Gastrocnemius medialis (tissue), 4 donors: ENCODE results near the gene CLTRN.

Experiments
- CTCF ChIP-seq, 5 experiments: fragments of 450-650 bp in 3 of 5; fragments of 200-600 bp in 2 of 5; sonication (generic) in 2 of 5; IDR thresholded peaks in 4 of 5; conservative IDR thresholded peaks in 1 of 5; 1 replicate in 4 of 5; 2 replicates in 1 of 5; pipeline ENCODE4 v1.5.1; 2016 to 2019; ENCODE audit warnings: antibody characterized with exemption in 5 of 5, mild to moderate bottlenecking in 3 of 5, moderate library complexity in 3 of 5
- POLR2A ChIP-seq, 2 donors: fragments of 450-650 bp; IDR thresholded peaks; one replicate each; pipeline ENCODE4 v1.6.1; 2017; ENCODE audit warnings: antibody characterized with exemption in 2 of 2, mild to moderate bottlenecking in 2 of 2, moderate library complexity in 2 of 2

DNA sequence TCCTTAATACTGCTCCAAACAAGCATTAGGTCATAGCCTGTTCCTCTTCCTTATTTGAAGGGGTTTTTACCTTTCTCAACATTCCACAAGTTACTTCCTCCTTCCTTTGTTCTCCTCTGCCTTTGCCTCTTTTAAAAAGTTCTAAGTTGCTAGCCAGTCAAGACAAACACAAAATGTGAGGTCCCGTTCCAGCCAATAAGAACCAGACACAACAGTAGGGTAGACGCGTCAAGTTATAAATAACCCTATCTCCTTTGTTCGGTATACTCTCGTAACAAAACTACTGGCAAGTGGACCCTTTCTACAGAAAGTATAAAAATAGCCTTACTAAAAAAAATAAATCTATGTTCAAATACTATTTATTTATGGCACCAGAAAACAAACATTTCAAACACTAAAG, 57.5 kb downstream of the CLTRN start:
- no peak for TF ChIP-seq CTCF (IDR thresholded peaks at IDR 0.05 in 4 of 5, conservative IDR thresholded peaks at IDR 0.05 in 1 of 5)
- no peak for TF ChIP-seq POLR2A (IDR thresholded peaks at IDR 0.05)
